AG08395 (cell line): Measurements from ENCODE around the gene TCEANC.
"Not testable (repeated sequence)": the region's sequence is repeated elsewhere in the genome, so short reads cannot be mapped to it uniquely, and the experiment has no call there.

Experiments used
- DNase-seq: peaks from one replicate; pipeline ENCODE4 v3.0.0; 2012; ENCODE audit warnings: mixed read lengths, low spot score

The TCEANC gene

DNA sequence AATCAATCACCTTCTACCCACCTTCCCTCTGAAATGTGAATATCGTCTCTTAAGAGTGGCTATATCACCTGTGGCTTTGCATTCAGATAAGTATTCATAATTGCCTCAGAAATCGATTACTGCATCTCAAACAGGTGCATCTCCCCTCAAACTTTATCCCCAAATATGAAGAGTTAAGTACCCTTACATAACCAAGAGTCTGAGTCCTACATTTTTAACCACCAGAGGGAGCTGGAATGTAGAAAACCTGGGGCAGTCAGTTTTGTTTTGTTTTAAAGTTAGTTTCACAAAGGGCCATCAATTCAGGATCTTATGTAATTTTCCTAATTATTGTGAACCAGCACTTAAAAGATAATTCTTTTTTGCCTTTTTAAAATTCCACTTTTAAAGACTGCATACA, 5.7 kb downstream of the TCEANC start:
- DNase-seq = peak; percentile 51

DNA sequence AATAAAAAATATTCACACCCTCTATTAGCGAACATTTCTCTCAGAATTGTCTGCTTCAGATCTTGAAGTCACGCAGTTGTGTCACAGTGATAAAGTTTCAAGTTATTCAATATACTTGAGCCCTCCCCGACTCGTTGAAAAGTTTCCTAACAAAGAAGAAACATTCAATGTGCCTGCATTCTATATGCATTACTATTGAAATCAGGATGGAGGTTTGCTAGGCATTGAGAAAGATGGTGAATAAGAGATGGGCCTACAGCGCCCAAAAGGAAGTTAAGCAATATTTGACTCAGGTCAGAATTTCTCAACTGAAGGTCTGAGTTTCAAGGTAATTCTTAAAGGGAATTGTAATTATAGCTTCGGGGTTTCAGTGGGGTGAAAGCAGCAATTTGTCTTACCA, 6.1 kb downstream of the TCEANC start:
- peak; percentile 9 for DNase-seq

DNA sequence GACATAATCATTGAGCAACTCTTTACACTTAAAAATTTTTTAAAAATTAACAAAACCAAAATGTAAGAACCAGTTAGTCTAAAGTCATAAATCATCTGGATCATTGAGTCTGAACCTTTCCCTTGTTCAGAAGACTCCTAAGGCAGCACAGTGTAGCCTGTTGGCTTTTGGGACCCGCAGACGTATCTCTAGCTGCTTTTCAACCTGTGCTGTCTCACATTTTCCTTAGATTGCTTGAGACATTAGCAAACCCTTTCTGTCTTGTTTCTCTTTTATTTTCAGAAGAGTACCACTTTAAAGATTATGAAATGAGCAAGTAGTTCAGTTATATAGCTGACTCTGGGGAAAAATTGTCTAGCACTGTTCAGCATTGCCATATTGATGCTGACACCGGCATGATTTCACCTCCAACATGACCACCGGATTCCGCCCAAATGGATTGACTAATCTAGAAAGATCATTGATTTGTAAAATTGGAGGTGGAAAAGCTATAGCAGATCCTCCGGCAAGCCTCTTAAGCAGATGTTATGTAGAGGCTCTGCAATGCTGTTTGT, 8.9 kb downstream of the TCEANC start:
- no peak for DNase-seq

DNA sequence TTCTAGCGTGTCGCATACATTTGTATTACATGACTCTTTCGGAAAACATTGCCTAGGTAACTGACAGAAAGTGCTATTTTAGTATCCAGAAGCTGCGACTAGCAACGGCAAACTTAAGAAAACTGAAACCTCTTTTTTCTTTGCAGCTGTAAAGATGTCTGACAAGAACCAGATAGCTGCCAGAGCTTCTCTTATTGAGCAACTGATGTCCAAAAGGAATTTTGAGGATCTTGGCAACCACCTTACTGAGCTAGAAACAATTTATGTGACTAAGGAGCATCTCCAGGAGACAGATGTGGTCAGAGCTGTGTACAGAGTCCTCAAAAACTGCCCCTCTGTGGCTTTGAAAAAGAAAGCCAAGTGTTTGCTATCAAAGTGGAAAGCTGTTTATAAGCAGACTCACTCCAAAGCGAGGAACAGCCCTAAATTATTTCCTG, 9.4 kb downstream of the TCEANC start:
- peak; percentile 66 for DNase-seq

DNA sequence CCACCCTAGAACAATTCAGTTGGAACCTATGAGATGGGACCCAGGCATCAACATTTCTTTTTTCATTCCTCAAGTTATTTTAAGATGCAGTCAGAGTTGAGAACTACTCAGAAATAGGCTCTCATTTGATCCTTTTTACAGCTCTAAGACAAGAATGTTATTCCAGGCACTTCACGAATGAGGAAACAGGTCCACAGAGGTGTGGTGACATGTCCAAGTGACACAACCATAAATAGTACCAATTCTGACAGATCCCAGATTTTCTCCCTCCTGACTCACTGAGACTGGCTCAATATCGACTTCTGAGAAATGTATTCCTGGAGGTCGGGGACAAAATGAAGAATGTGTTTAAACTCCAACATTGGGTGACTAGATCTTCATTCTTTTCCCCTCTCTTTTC, 11.1 kb downstream of the TCEANC start:
- DNase-seq = no peak

DNA sequence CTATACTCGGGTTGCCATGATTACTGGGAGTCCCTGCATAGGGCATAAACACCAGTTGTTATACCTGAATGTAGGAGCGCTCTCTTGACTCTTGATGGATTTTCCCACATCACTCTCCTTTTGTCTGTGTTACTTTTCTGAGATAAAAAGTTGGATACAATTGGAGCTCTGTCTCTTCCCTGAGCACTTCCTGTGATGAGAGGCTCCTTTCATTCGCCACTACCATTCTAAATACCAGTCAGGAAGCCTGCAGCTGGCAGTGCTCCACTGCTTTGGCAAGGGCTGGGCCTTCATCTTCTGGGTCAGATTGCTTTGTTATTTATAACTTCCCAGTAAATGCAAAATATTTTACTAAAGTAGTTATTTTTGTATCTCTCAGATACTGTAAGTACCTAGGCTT, 13.9 kb downstream of the TCEANC start:
- DNase-seq = no peak

DNA sequence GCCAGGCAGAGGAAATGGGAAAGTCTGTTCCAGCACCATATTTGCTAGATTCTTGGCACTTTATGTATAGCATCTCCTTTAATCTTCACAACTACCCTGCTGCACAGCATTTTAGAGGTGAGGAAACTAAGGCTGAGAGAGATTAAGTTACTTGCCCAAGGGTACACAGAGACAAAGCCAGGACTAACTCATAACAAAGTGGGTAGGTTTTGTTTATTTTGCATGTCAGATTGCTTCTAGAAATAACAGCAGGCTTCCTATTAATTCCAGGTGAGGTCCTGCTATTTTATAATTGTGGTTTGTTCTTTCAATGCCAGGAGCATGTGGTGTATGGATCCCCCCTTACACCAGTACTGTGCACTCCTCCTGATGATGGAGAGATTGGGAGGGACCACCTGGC, 15.0 kb downstream of the TCEANC start:
- no peak for DNase-seq

DNA sequence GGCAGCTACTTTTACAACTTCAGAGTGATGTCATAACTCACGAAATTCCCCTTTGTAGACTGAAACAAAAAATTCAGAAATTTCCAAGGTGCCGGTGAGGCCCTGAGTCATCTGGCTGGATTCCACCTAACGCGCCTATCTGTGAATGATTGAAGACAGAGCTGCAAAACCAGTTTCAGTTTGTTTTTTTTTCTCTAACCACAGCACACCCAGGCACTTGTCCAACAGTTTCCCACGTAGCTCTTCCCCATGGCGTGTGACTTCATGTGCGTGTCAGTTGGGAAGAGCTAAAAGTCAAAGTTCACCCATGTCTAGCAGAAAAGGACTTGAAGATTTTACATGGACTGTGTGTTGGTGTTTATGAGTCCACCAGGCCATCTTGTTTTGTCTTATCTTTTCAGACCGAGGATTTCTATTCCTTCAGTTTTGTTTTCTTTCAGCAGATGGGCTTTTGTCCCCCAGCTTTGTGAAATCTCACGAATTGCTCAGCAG, 16.4 kb downstream of the TCEANC start:
- DNase-seq = peak; percentile 78

DNA sequence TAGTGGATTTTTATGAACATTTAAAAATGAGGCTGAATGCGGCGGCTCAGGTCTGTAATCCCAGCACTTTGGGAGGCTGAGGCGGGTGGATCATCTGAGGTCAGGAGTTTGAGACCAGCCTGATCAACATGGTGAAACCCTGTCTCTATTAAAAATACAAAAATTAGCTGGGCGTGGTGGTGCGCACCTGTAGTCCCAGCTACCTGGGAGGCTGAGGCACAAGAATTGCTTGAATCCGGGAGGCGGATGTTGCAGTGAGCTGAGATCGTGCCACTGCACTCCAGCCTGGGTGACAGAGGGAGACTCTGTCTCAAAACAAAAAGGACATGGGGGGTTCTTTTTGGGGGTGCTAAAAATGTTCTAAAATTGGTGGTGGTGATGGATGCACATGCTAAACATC, 16.8 kb downstream of the TCEANC start:
- not testable (repeated sequence) for DNase-seq

DNA sequence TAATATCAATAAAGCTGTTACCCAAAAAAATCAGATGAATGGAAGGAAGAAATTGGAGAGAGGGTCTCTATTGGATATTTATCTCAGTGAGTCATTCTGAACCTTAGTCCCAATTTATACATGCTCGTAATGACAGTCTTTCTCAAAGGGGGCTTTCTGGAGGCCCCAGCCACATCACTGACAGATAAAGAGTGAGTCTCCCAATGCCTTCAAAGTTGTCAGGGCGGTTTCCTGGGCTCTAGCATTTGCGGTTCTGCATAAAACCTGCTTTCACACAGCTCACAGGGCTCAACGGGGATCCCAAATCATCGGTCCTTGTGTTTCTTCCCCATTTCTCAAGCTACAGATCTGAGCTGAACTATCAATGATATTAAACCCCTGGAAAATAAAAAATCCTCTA, 17.3 kb downstream of the TCEANC start:
- no peak for DNase-seq

DNA sequence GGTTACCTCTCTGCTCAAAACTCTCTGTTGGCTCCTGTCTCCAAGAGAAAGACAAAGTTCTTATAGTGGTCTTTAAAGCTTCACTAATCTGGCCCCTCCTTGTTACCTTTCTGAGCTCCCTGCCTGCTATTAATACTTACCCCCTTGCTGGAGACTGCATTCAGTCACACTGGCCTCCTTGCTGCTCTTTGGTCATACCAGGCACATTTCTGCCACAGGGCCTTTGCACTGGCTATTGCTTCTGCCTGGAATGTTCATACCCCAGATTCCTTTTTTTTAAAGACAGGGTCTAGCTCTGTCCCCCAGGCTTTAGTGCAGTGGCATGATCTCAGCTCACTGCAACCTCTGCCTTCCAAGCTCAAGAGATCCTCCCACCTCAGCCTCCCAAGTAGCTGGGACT, 20.1 kb downstream of the TCEANC start:
- DNase-seq = no peak

DNA sequence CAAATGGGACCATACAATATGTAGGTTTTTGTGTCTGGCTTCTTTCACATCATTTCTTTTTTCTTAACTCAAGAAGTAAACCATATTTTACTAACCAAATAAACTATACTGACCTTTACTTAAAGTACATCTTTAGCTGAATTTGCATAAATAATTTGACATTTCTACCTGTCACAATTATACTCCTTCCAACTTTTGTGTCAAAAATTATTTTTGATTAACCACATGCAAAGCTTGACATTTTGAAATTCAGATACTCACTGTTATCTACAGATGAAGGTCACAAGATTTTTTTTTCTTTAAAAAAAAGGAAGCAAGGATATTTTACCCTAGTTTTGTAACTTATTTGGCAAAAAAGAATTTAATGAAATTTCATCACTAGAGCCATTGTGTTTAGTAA, 23.9 kb downstream of the TCEANC start:
- DNase-seq = no peak

DNA sequence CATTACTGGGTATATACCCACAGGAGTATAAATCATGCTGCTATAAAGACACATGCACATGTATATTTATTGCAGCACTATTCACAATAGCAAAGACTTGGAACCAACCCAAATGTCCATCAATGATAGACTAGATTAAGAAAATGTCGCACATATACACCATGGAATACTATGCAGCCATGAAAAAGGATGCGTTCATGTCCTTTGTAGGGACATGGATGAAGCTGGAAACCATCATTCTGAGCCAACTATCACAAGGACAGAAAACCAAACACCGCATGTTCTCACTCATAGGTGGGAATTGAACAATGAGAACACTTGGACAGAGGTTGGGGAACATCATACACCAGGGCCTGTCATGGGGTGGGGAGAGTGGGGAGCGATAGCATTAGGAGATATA, 26.8 kb downstream of the TCEANC start:
- not testable (repeated sequence) for DNase-seq

DNA sequence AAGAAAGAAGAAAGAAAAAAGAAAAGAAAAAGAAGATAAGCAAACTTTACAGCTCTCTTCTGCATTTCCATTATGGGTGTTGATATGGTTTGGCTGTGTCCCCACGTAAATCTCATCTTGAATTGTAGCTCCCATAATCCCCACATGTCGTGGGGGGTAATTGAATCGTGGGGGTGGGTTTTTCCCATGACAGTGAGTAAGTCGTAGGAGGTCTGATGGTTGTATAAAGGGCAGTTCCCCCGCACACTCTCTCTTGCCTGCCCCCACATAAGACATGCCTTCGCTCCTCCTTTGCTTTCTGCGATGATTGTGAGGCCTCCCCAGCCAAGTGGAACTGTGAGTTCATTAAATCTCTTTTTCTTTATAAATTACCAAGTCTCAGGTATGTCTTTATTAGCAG, 28.7 kb downstream of the TCEANC start:
- DNase-seq = no peak

DNA sequence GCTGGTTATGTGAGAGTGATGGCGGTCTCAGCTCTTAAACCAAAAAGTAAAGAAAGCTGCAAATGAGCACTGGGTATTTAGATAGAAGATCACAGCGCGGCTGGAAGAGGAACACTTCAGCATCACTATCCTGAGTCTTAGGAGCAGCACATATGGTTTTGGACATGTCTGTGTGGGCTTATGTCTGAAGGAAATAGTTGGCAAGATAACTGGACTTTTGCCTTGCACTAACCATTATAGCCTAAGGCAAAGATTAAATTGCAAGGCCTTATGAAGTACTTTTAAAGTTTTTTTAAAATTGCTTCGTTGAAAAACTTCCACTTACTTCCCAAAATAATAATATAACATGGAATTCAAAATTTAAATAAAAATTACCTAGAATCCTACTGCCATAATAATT, 31.4 kb downstream of the TCEANC start:
- DNase-seq = no peak

DNA sequence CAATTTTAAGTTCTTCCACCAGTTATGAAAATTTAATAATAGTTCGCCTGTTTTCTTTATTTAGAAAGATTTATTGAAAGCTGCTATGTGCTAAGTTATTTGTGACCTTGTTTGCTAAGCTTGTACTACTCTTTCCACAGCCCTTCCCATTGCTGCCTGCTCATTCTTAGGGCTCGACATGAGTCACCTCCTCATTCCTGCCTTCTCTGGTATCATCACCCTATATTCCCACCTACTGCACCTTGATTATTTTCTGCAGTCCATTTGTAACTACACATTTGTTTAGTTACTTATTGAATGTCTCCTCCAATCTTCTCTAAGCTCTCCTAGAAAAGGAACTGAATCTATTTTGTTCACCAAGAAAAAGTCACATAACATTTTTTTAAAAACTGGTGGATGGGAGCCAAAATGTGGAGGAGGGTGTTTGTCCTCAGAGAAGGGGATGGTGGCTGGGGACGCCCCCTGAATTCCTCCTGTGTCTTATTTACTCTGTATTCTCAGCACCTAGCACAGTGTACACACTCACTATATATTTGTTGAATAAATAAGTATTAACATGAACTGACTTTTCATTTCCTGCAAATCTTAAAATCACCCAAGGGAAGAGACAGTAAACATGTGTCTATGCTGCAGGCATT, 32.3 kb downstream of the TCEANC start:
- DNase-seq = peak; percentile 15

DNA sequence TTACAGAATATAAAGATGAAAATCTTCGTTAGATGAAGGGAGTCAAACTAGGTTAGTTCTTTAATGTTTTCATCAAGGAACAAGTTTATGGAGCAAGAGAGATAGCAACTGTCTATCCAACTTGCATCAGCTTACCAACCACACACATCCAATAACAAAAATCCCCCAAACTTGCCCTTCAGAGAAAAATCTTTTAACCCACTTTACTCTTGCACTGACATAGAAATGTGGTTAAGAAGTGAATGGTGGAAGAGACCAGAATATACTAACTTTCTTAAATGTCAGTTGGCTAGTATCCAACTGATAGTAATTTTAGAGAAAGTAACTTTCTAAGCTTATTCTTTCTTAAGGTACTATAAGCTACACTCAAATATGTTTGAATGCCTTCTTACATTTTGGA, 34.3 kb downstream of the TCEANC start:
- DNase-seq = no peak

DNA sequence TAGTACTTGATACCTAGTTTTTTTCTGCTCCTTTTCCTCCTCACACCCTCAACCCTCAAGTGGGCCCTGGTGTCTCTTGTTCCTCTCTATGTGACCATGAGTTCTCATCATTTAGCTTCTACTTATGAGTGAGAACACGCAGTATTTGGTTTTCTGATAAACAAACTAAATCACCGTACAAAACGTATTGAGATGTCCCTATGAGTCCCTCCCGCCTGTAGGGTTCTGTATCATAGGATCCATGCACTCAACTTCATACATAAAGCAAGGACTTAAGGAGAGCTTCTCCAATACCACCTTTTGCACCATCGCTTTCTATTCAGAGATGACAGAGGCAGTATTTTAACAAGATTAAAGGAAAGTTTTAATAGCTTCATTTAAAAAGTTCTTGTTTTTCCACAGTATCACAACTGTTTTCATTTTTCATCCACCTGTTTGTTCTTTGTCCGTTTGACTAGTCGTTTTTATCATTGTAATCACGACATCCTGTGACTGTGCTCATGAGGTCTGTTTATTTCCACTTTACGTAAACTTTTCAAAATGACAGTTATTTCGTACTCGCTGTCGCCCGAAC, 35.5 kb downstream of the TCEANC start:
- no peak for DNase-seq

DNA sequence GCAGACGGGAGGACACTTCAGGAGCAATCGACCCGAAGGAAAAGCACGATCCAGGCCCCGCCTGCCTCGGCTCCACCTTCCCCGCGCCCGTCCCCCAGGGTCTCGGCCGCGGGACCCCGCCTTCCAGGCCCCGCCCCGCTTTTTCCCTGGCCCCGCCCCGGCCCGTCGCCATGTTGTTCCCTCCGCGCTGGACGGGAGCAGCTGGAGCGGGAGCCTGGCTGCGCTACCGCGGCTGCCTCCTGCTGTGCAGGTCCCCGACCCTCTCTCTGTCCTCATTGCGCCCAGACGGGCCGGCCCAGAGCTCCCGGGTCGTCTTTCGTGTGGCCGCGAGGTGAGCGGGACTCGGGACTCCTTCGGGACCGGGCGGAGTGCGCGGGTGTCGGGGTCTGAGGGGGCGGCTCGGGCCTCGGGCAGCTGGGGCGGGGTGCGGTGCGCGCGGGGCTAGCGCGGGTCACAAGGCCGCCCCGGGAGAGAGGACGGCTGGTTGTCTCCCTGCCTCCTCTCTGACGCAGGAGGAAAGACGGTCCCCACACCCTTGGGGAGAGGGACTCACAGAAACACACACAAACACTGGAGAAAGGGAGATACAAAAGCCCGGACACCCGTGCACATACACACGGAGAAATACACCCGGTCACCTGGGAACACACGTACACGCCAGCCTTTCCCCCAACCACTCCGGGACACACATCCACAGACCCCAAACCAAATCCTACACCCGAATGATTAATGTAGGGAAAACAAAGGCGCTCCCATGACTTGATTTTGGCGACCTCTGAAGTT, 36.2 kb downstream of the TCEANC start, which contains the start of gene RAB9A:
Gene RAB9A, plus strand, starts transcription at position 171 of the 783 bp plus-strand sequence. CDS start 19,619 bp downstream, outside the sequence.
- peak; percentile 94 for DNase-seq

DNA sequence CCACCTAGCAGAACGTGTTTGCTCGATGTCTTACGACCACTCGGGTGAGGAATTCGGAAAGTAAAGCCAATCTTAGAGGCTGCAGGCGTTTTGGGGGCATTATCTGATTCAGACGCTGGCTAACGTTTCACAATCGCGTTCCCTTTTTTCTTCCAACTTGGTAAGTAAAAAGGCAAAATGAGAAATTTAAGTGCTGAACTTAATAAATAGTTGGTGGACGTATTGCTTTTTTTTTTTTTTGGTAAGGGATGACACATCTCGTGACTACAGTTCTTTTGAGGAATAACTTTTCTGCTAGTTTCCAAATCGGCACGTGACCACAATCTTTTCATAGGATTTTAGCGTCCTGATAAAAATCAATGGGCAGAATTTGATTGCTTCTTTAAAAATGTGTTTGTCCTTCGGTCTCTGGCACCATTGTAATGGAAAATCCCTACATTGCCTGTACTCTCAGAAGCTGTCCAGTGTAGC, 36.8 kb downstream of the TCEANC start:
- peak; percentile 24 for DNase-seq

DNA sequence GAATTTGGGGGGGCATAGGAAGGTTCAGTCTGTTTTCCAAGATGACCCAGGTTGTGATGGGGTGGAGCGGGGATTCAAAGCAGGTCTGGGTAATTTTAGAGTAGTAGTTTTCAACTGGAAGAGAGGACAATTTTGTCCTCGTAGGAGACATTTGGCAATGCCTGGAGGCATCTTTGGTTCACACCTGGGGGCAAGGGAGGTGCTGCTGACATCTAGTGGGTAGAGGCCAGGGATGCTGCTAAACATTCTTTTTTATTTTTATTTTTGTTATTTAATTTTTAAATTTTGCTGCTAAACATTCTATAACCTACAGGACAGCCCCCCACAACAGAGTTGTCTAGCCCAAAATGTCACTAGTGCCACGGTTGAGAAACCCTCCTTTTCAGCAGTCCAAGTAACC, 37.9 kb downstream of the TCEANC start:
- DNase-seq = no peak

DNA sequence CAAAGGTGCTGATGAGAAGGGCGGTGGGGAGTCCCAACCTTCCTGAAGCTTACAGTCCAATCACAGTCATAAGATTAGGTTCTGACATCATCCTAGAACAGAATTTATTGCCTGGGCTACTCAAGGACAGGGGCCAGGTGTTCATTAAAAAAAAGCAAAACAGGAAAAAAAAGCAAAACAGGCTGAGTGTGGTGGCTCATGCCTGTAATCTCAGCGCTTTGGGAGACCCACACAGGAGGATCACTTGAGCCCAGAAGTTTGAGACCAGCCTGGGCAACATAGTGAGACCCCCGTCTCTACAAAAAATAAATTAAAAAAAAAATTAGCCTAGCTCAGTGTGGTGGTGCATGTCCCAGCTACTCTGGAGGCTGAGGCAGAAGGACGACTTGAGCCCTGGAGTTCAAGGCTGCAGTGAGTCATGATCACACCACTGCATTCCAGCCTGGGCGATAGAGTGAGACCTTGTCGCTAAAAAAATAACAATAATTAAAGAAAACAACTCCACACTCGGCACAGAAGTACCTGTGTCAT, 39.0 kb downstream of the TCEANC start:
- DNase-seq = no peak
